Thyroid gland (tissue), 4 donors: ENCODE data around the gene AGK.

Experiments
- CTCF ChIP-seq, 6 experiments: fragments of 200-600 bp in 3 of 6; fragments of 450-650 bp in 3 of 6; sonication (generic) in 3 of 6; IDR thresholded peaks; one replicate each; pipeline ENCODE4 v1.5.1; 2016 to 2019; ENCODE audit warnings: antibody characterized with exemption in 6 of 6, mild to moderate bottlenecking in 2 of 6, inconsistent platforms in 1 of 6, moderate library complexity in 1 of 6
- POLR2A ChIP-seq, 2 donors: fragments of 450-650 bp; IDR thresholded peaks; one replicate each; pipeline ENCODE4 v1.6.1; 2017; ENCODE audit warnings: antibody characterized with exemption in 2 of 2, mild to moderate bottlenecking in 2 of 2, moderate library complexity in 1 of 2

- TF ChIP-seq CTCF (IDR thresholded peaks at IDR 0.05) (no peak), POLR2A (IDR thresholded peaks at IDR 0.05) (no peak)
These were observed 572 bp downstream of the AGK start for GRCh38 chr7:141551782-141552181.
